Spleen (tissue), 7 donors: ENCODE results near the gene CT47C1.

ENCODE experiments used
- POLR2A ChIP-seq, 3 donors: fragments of 450-650 bp; IDR thresholded peaks; one replicate each; pipeline ENCODE4 v1.5.1; 2017; ENCODE audit warnings: antibody characterized with exemption in 3 of 3, mild to moderate bottlenecking in 1 of 3
- TF ChIP-seq, protein P1 (sequence below), 11 experiments: fragments of 200-600 bp in 7 of 11; fragments of 450-650 bp in 4 of 11; sonication (generic) in 4 of 11; IDR thresholded peaks in 8 of 11; conservative IDR thresholded peaks in 3 of 11; 1 replicate in 7 of 11; 2 replicates in 4 of 11; pipeline versions ENCODE4 v1.4.0 to v1.8.0; 2016 to 2021; ENCODE audit warnings: antibody characterized with exemption in 11 of 11, inconsistent platforms in 4 of 11, mild to moderate bottlenecking in 1 of 11
- donor health status: DM: no; HTN: no; CAD: no; lungs with moderate emphysema.
- donor health status: DM: no; HTN: no; CAD: no.
- donor health status: DM: no; HTN: no; CAD: no.

DNA sequence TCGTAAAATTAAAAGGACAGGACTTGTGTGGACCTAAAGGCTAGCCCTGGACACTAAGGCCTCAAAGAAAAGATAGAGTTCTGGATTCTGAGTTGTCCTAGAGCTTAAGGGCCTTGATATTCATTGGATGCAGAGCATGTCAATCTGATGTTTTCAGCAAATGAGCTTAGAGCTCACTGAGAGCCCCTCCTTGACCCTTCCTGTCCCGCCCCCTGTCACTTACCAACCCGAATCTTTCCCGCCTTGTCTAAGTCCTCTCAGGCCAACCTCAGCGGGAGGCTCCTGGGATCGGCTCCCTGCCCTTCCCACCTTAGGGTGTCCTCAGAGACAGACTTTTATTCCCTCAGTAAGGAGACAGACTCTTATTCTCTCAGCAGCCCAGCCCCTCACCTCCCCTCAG, at the start of gene CT47C1:
- TF ChIP-seq POLR2A (IDR thresholded peaks at IDR 0.05): no peak
- TF ChIP-seq, protein P1, sequence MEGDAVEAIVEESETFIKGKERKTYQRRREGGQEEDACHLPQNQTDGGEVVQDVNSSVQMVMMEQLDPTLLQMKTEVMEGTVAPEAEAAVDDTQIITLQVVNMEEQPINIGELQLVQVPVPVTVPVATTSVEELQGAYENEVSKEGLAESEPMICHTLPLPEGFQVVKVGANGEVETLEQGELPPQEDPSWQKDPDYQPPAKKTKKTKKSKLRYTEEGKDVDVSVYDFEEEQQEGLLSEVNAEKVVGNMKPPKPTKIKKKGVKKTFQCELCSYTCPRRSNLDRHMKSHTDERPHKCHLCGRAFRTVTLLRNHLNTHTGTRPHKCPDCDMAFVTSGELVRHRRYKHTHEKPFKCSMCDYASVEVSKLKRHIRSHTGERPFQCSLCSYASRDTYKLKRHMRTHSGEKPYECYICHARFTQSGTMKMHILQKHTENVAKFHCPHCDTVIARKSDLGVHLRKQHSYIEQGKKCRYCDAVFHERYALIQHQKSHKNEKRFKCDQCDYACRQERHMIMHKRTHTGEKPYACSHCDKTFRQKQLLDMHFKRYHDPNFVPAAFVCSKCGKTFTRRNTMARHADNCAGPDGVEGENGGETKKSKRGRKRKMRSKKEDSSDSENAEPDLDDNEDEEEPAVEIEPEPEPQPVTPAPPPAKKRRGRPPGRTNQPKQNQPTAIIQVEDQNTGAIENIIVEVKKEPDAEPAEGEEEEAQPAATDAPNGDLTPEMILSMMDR (IDR thresholded peaks at IDR 0.05 in 8 of 11, conservative IDR thresholded peaks at IDR 0.05 in 3 of 11): no peak
